Measurements from ENCODE around the gene DPP10. TPM values are rescaled to one million over a fixed set of nuclear protein-coding genes. Genes with fewer than 3 reads are reported as not detected.

Gene DPP10
- total RNA-seq, 1 experiment from 2014 or later = not detected

GRCh38 chr2:114525955-114526354 is 83.5 kb downstream of the DPP10 start:
- TF ChIP-seq, protein P1, sequence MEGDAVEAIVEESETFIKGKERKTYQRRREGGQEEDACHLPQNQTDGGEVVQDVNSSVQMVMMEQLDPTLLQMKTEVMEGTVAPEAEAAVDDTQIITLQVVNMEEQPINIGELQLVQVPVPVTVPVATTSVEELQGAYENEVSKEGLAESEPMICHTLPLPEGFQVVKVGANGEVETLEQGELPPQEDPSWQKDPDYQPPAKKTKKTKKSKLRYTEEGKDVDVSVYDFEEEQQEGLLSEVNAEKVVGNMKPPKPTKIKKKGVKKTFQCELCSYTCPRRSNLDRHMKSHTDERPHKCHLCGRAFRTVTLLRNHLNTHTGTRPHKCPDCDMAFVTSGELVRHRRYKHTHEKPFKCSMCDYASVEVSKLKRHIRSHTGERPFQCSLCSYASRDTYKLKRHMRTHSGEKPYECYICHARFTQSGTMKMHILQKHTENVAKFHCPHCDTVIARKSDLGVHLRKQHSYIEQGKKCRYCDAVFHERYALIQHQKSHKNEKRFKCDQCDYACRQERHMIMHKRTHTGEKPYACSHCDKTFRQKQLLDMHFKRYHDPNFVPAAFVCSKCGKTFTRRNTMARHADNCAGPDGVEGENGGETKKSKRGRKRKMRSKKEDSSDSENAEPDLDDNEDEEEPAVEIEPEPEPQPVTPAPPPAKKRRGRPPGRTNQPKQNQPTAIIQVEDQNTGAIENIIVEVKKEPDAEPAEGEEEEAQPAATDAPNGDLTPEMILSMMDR (IDR thresholded peaks at IDR 0.05; ENCODE audit: unreplicated experiment) = no peak
- CTCF ChIA-PET = no interaction called here
- Mint-ChIP-seq H3K27ac (ENCODE audit: unreplicated experiment) (no peak overlapping the region), H3K27me3 (ENCODE audit: unreplicated experiment) (peaks cover 15% of the 10 kb centered on the region), H3K4me1 (ENCODE audit: low read depth, unreplicated experiment) (no peaks in the 10 kb centered on the region), H3K9me3 (ENCODE audit: low read depth, unreplicated experiment) (peaks cover 2% of the 10 kb centered on the region), H3K36me3 (ENCODE audit: insufficient read depth, unreplicated experiment) (no peaks in the 10 kb centered on the region), H3K4me3 (ENCODE audit: low read depth, unreplicated experiment) (no peak overlapping the region)
- BruUV-seq (replicated peaks) = no TSS peak
- intact Hi-C loops (cut with micrococcal nuclease; ENCODE audit: unreplicated experiment) = no loop called here
- DNase-seq = no peak

GRCh38 chr2:114526841-114527240 is 84.4 kb downstream of the DPP10 start:
- Mint-ChIP-seq H3K27ac (ENCODE audit: unreplicated experiment) (no peak overlapping the region), H3K4me1 (ENCODE audit: low read depth, unreplicated experiment) (no peaks in the 10 kb centered on the region), H3K36me3 (ENCODE audit: insufficient read depth, unreplicated experiment) (no peaks in the 10 kb centered on the region), H3K27me3 (ENCODE audit: unreplicated experiment) (peaks cover 15% of the 10 kb centered on the region), H3K4me3 (ENCODE audit: low read depth, unreplicated experiment) (no peak overlapping the region), H3K9me3 (ENCODE audit: low read depth, unreplicated experiment) (peaks cover 2% of the 10 kb centered on the region)
- DNase-seq = no peak
- no TSS peak for BruUV-seq (replicated peaks)
- CTCF ChIA-PET = no interaction called here
- intact Hi-C loops (cut with micrococcal nuclease; ENCODE audit: unreplicated experiment) = no loop called here
- TF ChIP-seq, protein P1 (IDR thresholded peaks at IDR 0.05; ENCODE audit: unreplicated experiment) = no peak

DNA sequence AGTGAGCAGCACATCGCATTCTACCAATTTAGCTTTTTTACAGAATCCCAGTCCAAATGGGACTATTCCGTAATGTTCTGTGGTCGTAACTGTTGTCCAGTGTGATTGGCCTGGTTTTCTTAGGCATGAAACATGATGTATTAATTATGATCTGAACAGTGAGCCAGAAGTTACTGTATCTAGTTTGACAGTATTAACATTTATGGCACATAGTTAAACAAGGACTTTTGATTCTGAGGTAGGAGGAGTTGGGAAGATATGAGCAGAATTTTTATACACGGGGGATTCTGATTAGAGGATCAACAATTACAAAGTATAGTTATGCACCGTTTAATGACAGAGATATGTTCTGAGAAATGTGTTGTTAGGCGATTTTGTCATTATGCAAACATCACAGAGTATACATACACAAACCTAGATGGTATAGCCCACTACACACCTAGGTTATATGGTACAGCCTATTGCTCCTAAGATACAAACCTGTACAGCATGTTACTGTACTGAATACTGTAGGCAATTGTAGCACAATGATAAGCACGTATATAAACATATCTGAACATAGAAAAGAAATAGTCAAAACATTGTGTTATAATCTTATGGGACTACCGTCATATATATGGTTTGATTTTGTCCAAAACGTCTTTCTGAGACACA is 85.0 kb downstream of the DPP10 start:
- TF ChIP-seq, protein P1 (IDR thresholded peaks at IDR 0.05; ENCODE audit: unreplicated experiment) = no peak
- Mint-ChIP-seq H3K27ac (ENCODE audit: unreplicated experiment) (no peak overlapping the region), H3K36me3 (ENCODE audit: insufficient read depth, unreplicated experiment) (no peaks in the 10 kb centered on the region), H3K4me3 (ENCODE audit: low read depth, unreplicated experiment) (no peak overlapping the region), H3K27me3 (ENCODE audit: unreplicated experiment) (peaks cover 15% of the 10 kb centered on the region), H3K4me1 (ENCODE audit: low read depth, unreplicated experiment) (no peaks in the 10 kb centered on the region), H3K9me3 (ENCODE audit: low read depth, unreplicated experiment) (peaks cover 2% of the 10 kb centered on the region)
- DNase-seq = no peak
- CTCF ChIA-PET = no interaction called here
- no TSS peak for BruUV-seq (replicated peaks)
- intact Hi-C loops (cut with micrococcal nuclease; ENCODE audit: unreplicated experiment) = no loop called here

DNA sequence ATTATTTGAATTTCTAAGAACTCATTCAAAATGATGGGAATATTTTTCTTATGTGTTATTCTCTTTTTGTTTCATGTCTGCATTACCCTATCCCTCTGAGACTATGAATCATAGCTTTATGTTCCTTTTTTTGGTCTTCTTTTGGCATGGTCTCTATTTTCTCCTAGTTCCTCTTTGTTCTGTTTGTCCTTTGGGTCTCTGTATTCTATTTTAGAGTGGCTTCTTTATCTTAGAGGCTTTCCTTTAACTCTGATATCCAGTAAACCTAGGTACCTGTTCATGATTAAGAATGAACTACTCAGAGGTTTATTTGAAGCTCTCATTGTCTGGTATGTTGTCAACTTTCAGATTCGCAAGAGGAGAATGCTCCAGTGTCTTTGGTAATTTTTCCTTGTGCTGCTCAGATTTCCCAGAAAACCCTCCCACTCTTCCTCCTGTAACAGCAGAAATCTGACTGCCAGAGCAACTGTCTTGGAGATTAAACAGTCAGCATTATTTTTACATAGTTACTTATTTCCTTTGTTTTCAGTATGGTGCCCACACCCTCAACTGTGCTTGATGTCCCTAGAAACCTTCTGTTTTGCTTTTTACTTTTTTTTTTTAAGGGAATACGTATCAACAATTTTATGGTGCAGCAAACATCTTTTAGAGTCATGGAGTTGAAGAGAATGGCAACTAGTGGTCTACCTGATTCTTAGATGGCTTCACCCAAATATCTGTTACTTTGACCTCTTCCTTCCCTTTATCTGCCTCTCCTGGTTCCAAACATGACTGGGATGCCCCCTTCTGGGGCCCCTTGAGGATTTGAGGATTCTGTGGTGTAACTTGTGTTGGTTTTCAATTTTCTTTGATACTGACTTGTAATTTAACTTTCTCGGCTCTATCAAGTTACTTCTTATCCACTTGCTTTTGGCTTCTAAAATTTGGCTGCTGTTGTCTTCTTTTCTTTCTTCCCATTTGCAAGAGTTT is 92.0 kb downstream of the DPP10 start:
- intact Hi-C loops (cut with micrococcal nuclease; ENCODE audit: unreplicated experiment) = no loop called here
- no peak for DNase-seq
- H3K9me3 Mint-ChIP-seq (ENCODE audit: low read depth, unreplicated experiment) = no peaks in the 10 kb centered on the region
- CTCF ChIA-PET = no interaction called here
- H3K27ac Mint-ChIP-seq (ENCODE audit: unreplicated experiment) = no peak overlapping the region
- no peaks in the 10 kb centered on the region for H3K4me1 Mint-ChIP-seq (ENCODE audit: low read depth, unreplicated experiment)
- TF ChIP-seq, protein P1 (IDR thresholded peaks at IDR 0.05; ENCODE audit: unreplicated experiment) = no peak
- BruUV-seq (replicated peaks) = no TSS peak
- no peak overlapping the region for H3K4me3 Mint-ChIP-seq (ENCODE audit: low read depth, unreplicated experiment)
- H3K27me3 Mint-ChIP-seq (ENCODE audit: unreplicated experiment) = no peaks in the 10 kb centered on the region
- H3K36me3 Mint-ChIP-seq (ENCODE audit: insufficient read depth, unreplicated experiment) = no peaks in the 10 kb centered on the region
